Tibial nerve (tissue), 4 donors: ENCODE results near the gene RRN3.
"Not testable (repeated sequence)": the region's sequence is repeated elsewhere in the genome, so short reads cannot be mapped to it uniquely, and the experiment has no call there.

Experiments
- CTCF ChIP-seq, 5 experiments: fragments of 200-600 bp in 3 of 5; fragments of 450-650 bp in 2 of 5; sonication (generic) in 3 of 5; IDR thresholded peaks; one replicate each; pipeline ENCODE4 v1.5.1; 2016 to 2019; ENCODE audit warnings: antibody characterized with exemption in 5 of 5, mild to moderate bottlenecking in 3 of 5, moderate library complexity in 2 of 5
- EP300 ChIP-seq, 2 donors: sonication (generic); formaldehyde crosslinking; IDR thresholded peaks; one replicate each; pipeline ENCODE4 v1.6.1; 2017; ENCODE audit warnings: antibody characterized with exemption in 2 of 2, mild to moderate bottlenecking in 1 of 2
- POLR2A ChIP-seq, 2 donors: fragments of 450-650 bp; IDR thresholded peaks; one replicate each; pipeline ENCODE4 v1.6.1; 2017; ENCODE audit warnings: antibody characterized with exemption in 2 of 2, mild to moderate bottlenecking in 2 of 2, moderate library complexity in 2 of 2

GRCh38 chr16:15140444-15141365, 46.6 kb upstream of the RRN3 start:
- TF ChIP-seq POLR2A, CTCF, EP300 (IDR thresholded peaks at IDR 0.05): not testable (repeated sequence)
